NCI-H2029 (cell line): ENCODE data around the gene TMEFF2.

ENCODE experiments used
- DNase-seq: peaks from one replicate; lab custom pipeline; 2025; lab: John Stamatoyannopoulos, UW

Gene TMEFF2

GRCh38 chr2:192068966-192069365 lies 125.8 kb downstream of the TMEFF2 start:
- DNase-seq, result no peak

- no peak for DNase-seq
Measured at GRCh38 chr2:192067631-192068030, 127.1 kb downstream of the TMEFF2 start.

- no peak for DNase-seq
Measured at GRCh38 chr2:192064459-192064858, 130.3 kb downstream of the TMEFF2 start.

- DNase-seq, result no peak
Measured at GRCh38 chr2:192060161-192060560, 134.6 kb downstream of the TMEFF2 start.

- DNase-seq, result no peak
Measured at GRCh38 chr2:192059266-192059665, 135.5 kb downstream of the TMEFF2 start.

- DNase-seq, result no peak
Measured at GRCh38 chr2:192053921-192054320, 140.8 kb downstream of the TMEFF2 start.

- DNase-seq, result no peak
Measured at GRCh38 chr2:192051533-192051932, 143.2 kb downstream of the TMEFF2 start.

- no peak for DNase-seq
Measured at GRCh38 chr2:192049362-192049761, 145.4 kb downstream of the TMEFF2 start.

GRCh38 chr2:192047315-192048107 lies 147.2 kb downstream of the TMEFF2 start:
- DNase-seq, result no peak

- DNase-seq, result no peak
Measured at GRCh38 chr2:192044496-192044895, 150.2 kb downstream of the TMEFF2 start.

- no peak for DNase-seq
Measured at GRCh38 chr2:192043216-192043870, 151.4 kb downstream of the TMEFF2 start.

GRCh38 chr2:192042126-192042525 lies 152.6 kb downstream of the TMEFF2 start:
- no peak for DNase-seq

GRCh38 chr2:192038110-192038509 lies 156.6 kb downstream of the TMEFF2 start:
- no peak for DNase-seq

GRCh38 chr2:192035731-192036442 lies 158.8 kb downstream of the TMEFF2 start:
- no peak for DNase-seq

- DNase-seq, result no peak
Measured at GRCh38 chr2:192030856-192031255, 163.9 kb downstream of the TMEFF2 start.

- DNase-seq, result no peak
Measured at GRCh38 chr2:192030289-192030688, 164.4 kb downstream of the TMEFF2 start.

GRCh38 chr2:192029089-192029488 lies 165.6 kb downstream of the TMEFF2 start:
- DNase-seq, result no peak

- DNase-seq, result no peak
Measured at GRCh38 chr2:192026825-192027120, 168.0 kb downstream of the TMEFF2 start.

- DNase-seq, result no peak
Measured at GRCh38 chr2:192026059-192026824, 168.5 kb downstream of the TMEFF2 start.

GRCh38 chr2:192025637-192026036 lies 169.1 kb downstream of the TMEFF2 start:
- DNase-seq, result no peak

- no peak for DNase-seq
Measured at GRCh38 chr2:192023006-192023405, 171.7 kb downstream of the TMEFF2 start.

- no peak for DNase-seq
Measured at GRCh38 chr2:192017844-192018243, 176.9 kb downstream of the TMEFF2 start.
